ENCODE measurements around the gene ATP6V0D1.
A peak's percentile ranks its signal among the peaks of the same experiment; 100 is the strongest.

ATP6V0D1 gene

GRCh38 chr16:67393111-67393787, 87.7 kb downstream of the ATP6V0D1 start, which contains the start of gene TPPP3:
TSS of gene TPPP3 (minus strand) at chr16:67393498. CDS start at chr16:67391111, 2,387 bp downstream.
- DNase-seq (ENCODE audit: low spot score): peak; percentile 26

GRCh38 chr16:67392301-67393059, 88.5 kb downstream of the ATP6V0D1 start:
- DNase-seq (ENCODE audit: low spot score): no peak

GRCh38 chr16:67391424-67392300, 89.3 kb downstream of the ATP6V0D1 start:
- DNase-seq (ENCODE audit: low spot score): no peak

DNA sequence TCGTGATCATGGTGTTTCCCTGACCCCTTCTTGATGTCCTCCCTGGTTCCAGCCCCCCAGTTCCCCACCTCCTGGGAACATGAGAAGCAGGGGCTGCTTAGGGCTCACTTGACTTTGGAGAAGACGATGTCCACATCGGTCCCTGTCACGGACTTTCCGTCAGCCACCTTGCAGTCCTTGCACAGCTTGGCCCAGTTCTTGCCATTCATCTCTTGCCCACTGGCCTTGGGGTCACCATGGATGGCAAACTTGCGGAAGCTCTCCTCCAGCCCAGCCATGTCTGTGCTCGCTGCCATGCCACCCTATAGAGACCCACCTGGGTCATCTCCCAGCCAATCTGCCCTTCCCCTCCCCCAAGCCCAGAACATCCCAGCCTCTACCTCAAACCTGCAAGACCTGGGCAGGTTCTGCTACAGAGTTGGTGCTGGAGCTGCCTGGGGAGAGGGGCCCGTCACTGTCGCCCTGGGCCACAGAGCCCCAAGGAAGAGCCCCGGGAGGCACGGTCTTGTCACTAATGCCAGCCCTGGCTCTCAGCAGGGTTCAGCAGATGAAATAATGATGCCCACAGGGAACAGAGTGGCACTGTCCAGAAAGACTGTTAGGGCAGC, 90.0 kb downstream of the ATP6V0D1 start:
- DNase-seq (ENCODE audit: low spot score): no peak

DNA sequence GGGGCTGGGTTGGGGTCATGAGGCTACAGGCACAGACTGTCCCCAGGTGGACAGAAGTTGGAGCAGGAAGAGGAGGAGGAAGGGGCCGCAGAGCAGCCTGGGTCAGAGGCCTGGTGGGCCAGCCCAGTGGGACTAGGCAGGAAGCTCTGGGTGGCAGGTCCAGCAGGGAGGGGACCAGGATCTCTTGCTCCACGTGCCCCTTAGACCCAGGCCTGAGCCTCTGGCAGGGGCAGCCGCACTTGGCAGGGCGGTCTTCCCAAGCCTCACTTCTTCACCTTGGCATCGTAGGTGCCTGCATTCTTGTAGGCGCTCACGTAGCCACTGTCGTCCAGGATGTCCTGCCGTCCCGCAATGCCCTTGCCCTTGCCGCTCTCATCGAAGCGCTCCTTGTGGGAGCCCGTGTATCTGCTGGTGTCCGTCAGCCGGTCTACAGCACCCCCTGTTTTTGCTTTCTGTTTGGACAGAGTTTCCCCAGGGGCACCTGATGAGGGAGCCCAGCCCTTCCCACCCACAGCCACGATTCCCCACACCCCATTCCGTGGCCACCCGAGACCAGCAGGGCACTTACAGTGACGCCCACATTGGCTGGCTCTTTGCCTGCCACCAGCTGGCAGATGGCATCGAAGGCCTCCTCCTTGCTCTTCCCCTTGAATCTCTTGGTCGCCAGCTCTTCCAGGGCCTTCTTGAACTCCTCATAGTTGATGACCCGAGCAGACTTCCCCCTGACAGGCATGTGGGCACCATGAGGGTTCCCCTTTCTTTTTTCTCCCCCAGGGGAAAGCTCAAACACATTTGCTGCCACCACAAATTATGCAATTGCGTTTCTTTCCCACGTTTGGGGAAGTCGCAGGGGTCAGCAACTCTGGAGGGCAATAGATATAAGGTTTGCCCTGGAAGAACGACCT, 90.8 kb downstream of the ATP6V0D1 start:
- DNase-seq (ENCODE audit: low spot score): no peak

DNA sequence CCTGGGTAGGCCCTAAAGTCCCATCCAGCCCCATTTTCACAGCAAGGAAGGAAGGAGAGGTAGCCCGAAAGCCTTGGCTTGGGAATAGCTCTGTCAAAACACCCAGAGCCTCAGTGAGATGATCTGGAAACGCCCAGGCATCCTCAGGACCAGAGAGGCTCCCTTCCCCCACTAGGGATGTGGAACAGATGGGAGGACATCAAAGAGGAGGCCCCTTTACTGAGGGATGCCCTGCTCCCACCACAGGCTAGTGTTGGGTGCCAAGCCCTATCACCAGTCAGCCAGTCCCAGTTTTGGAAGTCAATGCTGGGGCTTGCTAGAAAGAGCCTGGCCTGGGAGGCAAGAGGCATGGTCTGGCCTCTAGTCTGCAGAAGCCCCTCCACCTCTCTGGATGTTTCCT, 92.4 kb downstream of the ATP6V0D1 start:
- DNase-seq (ENCODE audit: low spot score): no peak

GRCh38 chr16:67388191-67388590, 92.8 kb downstream of the ATP6V0D1 start:
- no peak for DNase-seq (ENCODE audit: low spot score)

Data from LoVo (cell line).